Muscle layer of duodenum (tissue), 2 donors: Measurements from ENCODE around the gene MTA2.
"Not testable (repeated sequence)": the region's sequence is repeated elsewhere in the genome, so short reads cannot be mapped to it uniquely, and the experiment has no call there.

Experiments
- H3K27ac ChIP-seq: one replicate; pipeline ENCODE4 v1.7.0; 2013; ENCODE audit warnings: mild to moderate bottlenecking, low read length
- H3K27me3 ChIP-seq: one replicate; pipeline ENCODE4 v1.7.0; 2013; ENCODE audit warnings: low read depth, mild to moderate bottlenecking, control low read depth, low read length
- H3K36me3 ChIP-seq, 2 donors: one replicate each; pipeline ENCODE4 v1.7.0; 2013; ENCODE audit warnings: low read length in 2 of 2, control low read depth in 1 of 2, mild to moderate bottlenecking in 1 of 2; ENCODE audit not compliant: insufficient read depth in 2 of 2, control insufficient read depth in 1 of 2
- H3K4me1 ChIP-seq, 2 donors: one replicate each; pipeline ENCODE4 v1.7.0; 2013; ENCODE audit warnings: low read length in 2 of 2, mild to moderate bottlenecking in 2 of 2, control low read depth in 1 of 2, moderate library complexity in 1 of 2; ENCODE audit not compliant: insufficient read depth in 2 of 2, control insufficient read depth in 1 of 2
- H3K4me3 ChIP-seq, 2 donors: one replicate each; pipeline ENCODE4 v1.7.0; 2013; ENCODE audit warnings: low read length in 2 of 2, low read depth in 1 of 2, mild to moderate bottlenecking in 1 of 2
- H3K9me3 ChIP-seq, 2 donors: one replicate each; pipeline ENCODE4 v1.7.0; 2013; ENCODE audit warnings: low read length in 2 of 2, control low read depth in 1 of 2, mild to moderate bottlenecking in 1 of 2; ENCODE audit not compliant: control insufficient read depth in 1 of 2
- donor health status: healthy.

Gene MTA2

GRCh38 chr11:62552485-62553079 is 49.1 kb downstream of the MTA2 start:
- peak overlapping the region; percentile 38 to 53 for H3K4me3 ChIP-seq

GRCh38 chr11:62550478-62550877 is 51.2 kb downstream of the MTA2 start:
- not testable (repeated sequence) for H3K9me3 ChIP-seq, H3K27ac ChIP-seq, H3K4me3 ChIP-seq, H3K27me3 ChIP-seq
- H3K36me3 ChIP-seq = peaks cover 0 to 10% of the 10 kb centered on the region in 2 donors
- peaks cover 32 to 62% of the 10 kb centered on the region in 2 donors for H3K4me1 ChIP-seq

More at GRCh38 chr11:62552485-62553079, 49.1 kb downstream of the MTA2 start:
- Histone ChIP-seq H3K27ac (peak overlapping the region; percentile 100), H3K36me3 (peaks cover 0 to 10% of the 10 kb centered on the region in 2 donors), H3K27me3 (no peaks in the 10 kb centered on the region), H3K9me3 (no peaks in the 10 kb centered on the region), H3K4me1 (peaks cover 53 to 80% of the 10 kb centered on the region in 2 donors)

GRCh38 chr11:62548545-62549335 is 52.9 kb downstream of the MTA2 start:
- Histone ChIP-seq H3K4me1 (peaks cover 17 to 47% of the 10 kb centered on the region in 2 donors), H3K4me3 (no peak overlapping the region), H3K27ac (no peak overlapping the region)

GRCh38 chr11:62547691-62548281 is 53.9 kb downstream of the MTA2 start:
- Histone ChIP-seq H3K36me3 (peaks cover 0 to 1% of the 10 kb centered on the region in 2 donors), H3K27me3 (no peaks in the 10 kb centered on the region), H3K27ac (peak overlapping the region; percentile 74), H3K4me1 (peaks cover 13 to 46% of the 10 kb centered on the region in 2 donors), H3K4me3 (peak overlapping the region; percentile 68 to 100), H3K9me3 (no peaks in the 10 kb centered on the region)

More at GRCh38 chr11:62548545-62549335, 52.9 kb downstream of the MTA2 start:
- Histone ChIP-seq H3K27me3 (no peaks in the 10 kb centered on the region), H3K36me3 (peaks cover 0 to 9% of the 10 kb centered on the region in 2 donors), H3K9me3 (no peaks in the 10 kb centered on the region)

- H3K27me3 ChIP-seq = no peaks in the 10 kb centered on the region
- peak overlapping the region; percentile 68 to 100 for H3K4me3 ChIP-seq
- H3K27ac ChIP-seq = peak overlapping the region; percentile 74
- H3K36me3 ChIP-seq = no peaks in the 10 kb centered on the region
- peaks cover 13 to 45% of the 10 kb centered on the region in 2 donors for H3K4me1 ChIP-seq
- H3K9me3 ChIP-seq = no peaks in the 10 kb centered on the region
These were observed 54.6 kb downstream of the MTA2 start for GRCh38 chr11:62546929-62547625.

- Histone ChIP-seq H3K27me3 (no peaks in the 10 kb centered on the region), H3K9me3 (no peaks in the 10 kb centered on the region), H3K27ac (peak within 1 kb of the TSS; percentile 94), H3K36me3 (no peaks in the 10 kb centered on the region), H3K4me3 (peak within 1 kb of the TSS; percentile 90 to 100), H3K4me1 (peaks cover 14 to 45% of the 10 kb centered on the region in 2 donors)
These were observed 55.3 kb downstream of the MTA2 start, which contains the start of gene AHNAK for GRCh38 chr11:62546244-62546928. TSS of gene AHNAK (minus strand) at chr11:62546806. CDS start at chr11:62536098, 10,708 bp downstream.

- H3K27me3 ChIP-seq = no peaks in the 10 kb centered on the region
- peak overlapping the region; percentile 94 for H3K27ac ChIP-seq
- H3K4me1 ChIP-seq = peaks cover 14 to 45% of the 10 kb centered on the region in 2 donors
- H3K36me3 ChIP-seq = no peaks in the 10 kb centered on the region
- H3K9me3 ChIP-seq = no peaks in the 10 kb centered on the region
- H3K4me3 ChIP-seq = peak overlapping the region; percentile 90 to 100
These were observed 56.0 kb downstream of the MTA2 start for GRCh38 chr11:62545437-62546243.

- no peaks in the 10 kb centered on the region for H3K27me3 ChIP-seq
- H3K9me3 ChIP-seq = no peaks in the 10 kb centered on the region
- H3K36me3 ChIP-seq = no peaks in the 10 kb centered on the region
- H3K27ac ChIP-seq = peak overlapping the region; percentile 94
- peak overlapping the region; percentile 90 to 100 for H3K4me3 ChIP-seq
- peaks cover 19 to 53% of the 10 kb centered on the region in 2 donors for H3K4me1 ChIP-seq
These were observed 56.9 kb downstream of the MTA2 start for GRCh38 chr11:62544581-62545436.

GRCh38 chr11:62543680-62544444 is 57.8 kb downstream of the MTA2 start:
- Histone ChIP-seq H3K27me3 (no peaks in the 10 kb centered on the region), H3K4me3 (peak overlapping the region; percentile 90 to 100), H3K9me3 (no peaks in the 10 kb centered on the region), H3K36me3 (no peaks in the 10 kb centered on the region), H3K4me1 (peaks cover 26 to 62% of the 10 kb centered on the region in 2 donors), H3K27ac (peak overlapping the region; percentile 94)
